DND-41 (cell line): ENCODE measurements around the gene NAA50.

Source experiments
- ATAC-seq: fragments of 200-7000 bp; cut with Tn5 transposase; 3 replicates; pipeline ENCODE4 v1.9.1; 2021; ENCODE audit warnings: low read depth; ENCODE audit not compliant: insufficient read depth
- DNase-seq: peaks from one replicate; pipeline ENCODE4 v3.0.0-alpha.2; 2020
- H2AFZ ChIP-seq: 2 replicates; pipeline ENCODE4 v1.6.0; 2012; ENCODE audit warnings: low read depth, low read length
- H3K27ac ChIP-seq: 2 replicates; pipeline ENCODE4 v1.5.1; 2012; ENCODE audit warnings: low read length, inconsistent platforms
- H3K27me3 ChIP-seq: fragments of 200-600 bp; sonication (generic); 2 replicates; pipeline ENCODE4 v1.6.0; 2012; ENCODE audit warnings: low read length, mild to moderate bottlenecking, inconsistent platforms; ENCODE audit not compliant: insufficient read depth, poor library complexity
- H3K36me3 ChIP-seq: 2 replicates; pipeline ENCODE4 v1.5.1; 2012; ENCODE audit warnings: low read length, inconsistent platforms; ENCODE audit not compliant: insufficient read depth
- H3K4me1 ChIP-seq: 2 replicates; pipeline ENCODE4 v1.5.1; 2012; ENCODE audit warnings: mild to moderate bottlenecking, low read length; ENCODE audit not compliant: insufficient read depth
- H3K4me2 ChIP-seq: 2 replicates; pipeline ENCODE4 v1.6.0; 2012; ENCODE audit warnings: mild to moderate bottlenecking, moderate library complexity, low read length, inconsistent platforms; ENCODE audit not compliant: insufficient read depth
- H3K4me3 ChIP-seq, 2 experiments: fragments of 200-600 bp in 1 of 2; shearing (Covaris generic) in 1 of 2; 2 replicates each; pipeline ENCODE4 v1.5.1; 2012 to 2016; ENCODE audit warnings: inconsistent platforms in 2 of 2, low read length in 2 of 2, mild to moderate bottlenecking in 2 of 2, low read depth in 1 of 2, moderate library complexity in 1 of 2
- H3K79me2 ChIP-seq: 2 replicates; pipeline ENCODE4 v1.6.0; 2012; ENCODE audit warnings: low read length, inconsistent platforms; ENCODE audit not compliant: insufficient read depth
- H3K9ac ChIP-seq: 2 replicates; pipeline ENCODE4 v1.6.0; 2012; ENCODE audit warnings: low read depth, mild to moderate bottlenecking, inconsistent platforms, low read length, moderate library complexity
- H3K9me3 ChIP-seq: 2 replicates; pipeline ENCODE4 v1.5.1; 2012; ENCODE audit warnings: low read length, moderate library complexity, mild to moderate bottlenecking, inconsistent platforms; ENCODE audit not compliant: insufficient read depth, severe bottlenecking
- H4K20me1 ChIP-seq: 2 replicates; pipeline ENCODE4 v1.6.0; 2012; ENCODE audit warnings: low read length; ENCODE audit not compliant: insufficient read depth
- CTCF ChIP-seq: IDR thresholded peaks from 2 replicates; pipeline ENCODE4 v1.5.1; 2012; ENCODE audit warnings: borderline replicate concordance, low read length, moderate library complexity, mild to moderate bottlenecking; ENCODE audit not compliant: poor library complexity, severe bottlenecking; ENCODE audit errors: extremely low read depth
- EZH2 ChIP-seq: IDR thresholded peaks from 3 replicates; pipeline ENCODE4 v1.6.1; 2012; ENCODE audit warnings: borderline replicate concordance, low read depth, mild to moderate bottlenecking, moderate library complexity, low read length, inconsistent platforms; ENCODE audit not compliant: severe bottlenecking

NAA50 gene

DNA sequence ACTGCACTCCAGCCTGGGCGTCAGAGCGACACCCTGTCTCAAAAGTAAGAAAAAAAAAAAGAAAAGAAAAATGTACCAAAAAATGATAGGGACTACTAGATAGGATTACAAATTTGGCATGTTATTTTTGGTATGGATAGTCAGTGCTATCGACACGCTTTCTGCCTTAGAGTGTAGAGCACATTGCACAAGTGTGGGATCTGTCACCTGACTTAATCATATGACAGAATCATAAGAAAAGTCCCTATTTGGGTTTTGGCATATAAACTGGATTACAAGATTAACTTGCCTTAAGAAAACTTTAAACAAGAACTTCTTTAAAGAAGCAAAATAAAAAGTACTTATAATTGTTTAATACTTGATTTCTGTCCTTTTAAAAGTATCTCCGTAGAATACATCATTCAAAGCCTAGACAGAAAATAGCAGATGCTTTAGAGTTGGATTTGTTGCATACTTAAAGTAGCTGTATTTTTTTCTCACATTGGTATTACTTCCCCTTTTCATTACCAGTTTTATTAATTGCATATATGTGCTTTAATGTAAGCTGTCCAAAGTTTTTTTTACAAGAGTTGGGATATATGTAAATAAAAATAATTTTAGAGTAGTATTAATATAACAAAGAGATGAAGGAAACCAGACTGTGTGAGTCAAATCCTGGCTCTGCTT is 8.6 kb upstream of the NAA50 start:
- Histone ChIP-seq H3K9me3 (no peaks in the 10 kb centered on the region), H3K27me3 (no peaks in the 10 kb centered on the region), H3K36me3 (no peaks in the 10 kb centered on the region), H3K4me2 (no peak overlapping the region), H2AFZ (no peak overlapping the region), H3K27ac (no peak overlapping the region), H3K79me2 (peaks cover 15% of the 10 kb centered on the region), H3K9ac (no peak overlapping the region), H3K4me1 (peaks cover 4% of the 10 kb centered on the region; the same call in 1 of the 2 replicates), H3K4me3 (no peak overlapping the region), H4K20me1 (no peaks in the 10 kb centered on the region)
- ATAC-seq (no peak), DNase-seq (no peak)
- TF ChIP-seq CTCF (no peak), EZH2 (no peak)

- H3K27me3 ChIP-seq = no peaks in the 10 kb centered on the region
- peaks cover 27% of the 10 kb centered on the region for H3K79me2 ChIP-seq
- no peak overlapping the region for H3K4me2 ChIP-seq
- no peaks in the 10 kb centered on the region for H3K9me3 ChIP-seq
- H3K36me3 ChIP-seq = no peaks in the 10 kb centered on the region
- ATAC-seq (no peak), DNase-seq (no peak)
- no peak overlapping the region for H3K9ac ChIP-seq
- H4K20me1 ChIP-seq = no peaks in the 10 kb centered on the region
- H3K4me1 ChIP-seq = peaks cover 15% of the 10 kb centered on the region
- TF ChIP-seq EZH2 (no peak), CTCF (no peak)
- no peak overlapping the region for H3K4me3 ChIP-seq
- no peak overlapping the region for H2AFZ ChIP-seq
- H3K27ac ChIP-seq = no peak overlapping the region
These were observed 7.4 kb upstream of the NAA50 start for GRCh38 chr3:113753376-113753985.

DNA sequence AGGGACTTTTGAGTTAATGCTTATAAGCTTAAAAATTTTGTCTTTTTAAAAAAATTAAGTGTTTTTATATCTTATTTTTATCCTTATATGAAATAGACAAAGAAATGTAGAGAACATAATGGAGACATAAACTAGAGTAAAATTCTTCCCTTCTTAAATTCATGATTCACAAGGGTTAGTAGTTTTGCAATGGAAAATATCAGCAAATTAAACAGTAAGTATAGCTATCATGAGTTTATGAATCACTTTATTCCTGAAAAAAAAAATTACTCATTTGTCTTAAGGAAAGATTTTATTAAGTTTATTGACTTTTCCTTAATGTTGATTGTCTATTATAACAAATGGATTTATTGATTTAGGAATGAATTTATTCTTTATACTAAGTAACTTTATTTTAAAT is 5.1 kb upstream of the NAA50 start:
- H3K36me3 ChIP-seq = no peaks in the 10 kb centered on the region
- no peaks in the 10 kb centered on the region for H3K27me3 ChIP-seq
- TF ChIP-seq EZH2 = no peak
- no peak for TF ChIP-seq CTCF
- no peak for DNase-seq
- no peak overlapping the region for H3K9ac ChIP-seq
- H3K4me3 ChIP-seq = no peak overlapping the region
- H4K20me1 ChIP-seq = no peaks in the 10 kb centered on the region
- peaks cover 43% of the 10 kb centered on the region for H3K79me2 ChIP-seq
- no peak overlapping the region for H3K4me2 ChIP-seq
- no peak overlapping the region for H3K27ac ChIP-seq
- H3K4me1 ChIP-seq = peaks cover 27% of the 10 kb centered on the region
- no peaks in the 10 kb centered on the region for H3K9me3 ChIP-seq
- H2AFZ ChIP-seq = no peak overlapping the region
- ATAC-seq = no peak
